A549 (cell line): ENCODE data around the gene MATN4.

Experiments
- BHLHE40 ChIP-seq: IDR thresholded peaks from 2 replicates; pipeline ENCODE4 v1.6.1; 2012; ENCODE audit warnings: low read depth, low read length, inconsistent platforms
- CEBPB ChIP-seq, 2 experiments: fragments of >200 bp in 1 of 2; sonication (Bioruptor Twin) in 1 of 2; formaldehyde crosslinking in 1 of 2; IDR thresholded peaks; 2 replicates each; pipeline ENCODE4 v1.6.1; 2012 to 2016
- EP300 ChIP-seq, 2 experiments: fragments of >200 bp; sonication (Bioruptor Twin); formaldehyde crosslinking; IDR thresholded peaks; 2 replicates in 1 of 2; 3 replicates in 1 of 2; pipeline ENCODE4 v1.6.1; 2016 to 2017
- MYC ChIP-seq: IDR thresholded peaks from 2 replicates; pipeline ENCODE4 v1.6.1; 2012; ENCODE audit warnings: mild to moderate bottlenecking, inconsistent platforms, low read length, improper control_type of control experiment, borderline replicate concordance
- POLR2A ChIP-seq: IDR thresholded peaks from 2 replicates; pipeline ENCODE4 v1.6.1; 2012; ENCODE audit warnings: mild to moderate bottlenecking, low read length
- RNF2 ChIP-seq: fragments of 200-600 bp; sonication (generic); IDR thresholded peaks from 2 replicates; pipeline ENCODE4 v1.6.1; 2016; ENCODE audit warnings: low read depth, mild to moderate bottlenecking, antibody characterized with exemption, moderate library complexity, borderline replicate concordance
- ZSCAN20 ChIP-seq: fragments of 250-450 bp; sonication (Bioruptor Pico); IDR thresholded peaks from 2 replicates; pipeline ENCODE4 v1.8.0; 2022; ENCODE audit warnings: mild to moderate bottlenecking, moderate library complexity
- TF ChIP-seq, protein P1 (sequence below): fragments of >200 bp; sonication (Bioruptor Twin); formaldehyde crosslinking; IDR thresholded peaks from 3 replicates; pipeline ENCODE4 v1.5.1; 2016
- TF ChIP-seq, protein P2 (sequence below): IDR thresholded peaks from 2 replicates; pipeline ENCODE4 v1.6.1; 2012

DNA sequence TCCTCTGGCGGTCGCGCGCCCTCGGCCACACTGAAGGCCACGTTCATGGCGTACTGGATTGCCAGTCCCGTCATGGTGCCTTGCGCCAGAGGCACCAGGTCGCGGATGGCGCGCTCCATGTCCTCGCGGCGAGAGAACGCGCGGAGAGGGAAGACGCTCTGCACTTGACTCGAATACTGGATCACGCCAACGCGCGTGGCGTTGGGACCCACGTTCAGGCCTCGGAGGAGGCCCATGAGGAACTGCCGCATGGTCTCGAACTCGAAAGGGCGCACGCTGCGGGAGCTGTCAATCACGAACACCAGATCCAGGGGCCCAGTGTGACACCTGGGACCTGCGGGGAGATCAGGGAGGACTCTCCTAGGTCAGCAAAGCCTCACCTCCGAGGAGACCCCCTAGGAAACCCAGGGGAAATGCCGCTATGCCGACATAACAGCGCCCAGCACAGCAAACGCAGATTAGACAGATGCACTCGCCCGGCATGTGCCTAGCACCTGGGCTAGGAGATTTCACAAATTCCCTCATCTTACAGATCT is 3.6 kb downstream of the MATN4 start:
- TF ChIP-seq POLR2A = no peak
- TF ChIP-seq BHLHE40 = no peak
- TF ChIP-seq, protein P1, sequence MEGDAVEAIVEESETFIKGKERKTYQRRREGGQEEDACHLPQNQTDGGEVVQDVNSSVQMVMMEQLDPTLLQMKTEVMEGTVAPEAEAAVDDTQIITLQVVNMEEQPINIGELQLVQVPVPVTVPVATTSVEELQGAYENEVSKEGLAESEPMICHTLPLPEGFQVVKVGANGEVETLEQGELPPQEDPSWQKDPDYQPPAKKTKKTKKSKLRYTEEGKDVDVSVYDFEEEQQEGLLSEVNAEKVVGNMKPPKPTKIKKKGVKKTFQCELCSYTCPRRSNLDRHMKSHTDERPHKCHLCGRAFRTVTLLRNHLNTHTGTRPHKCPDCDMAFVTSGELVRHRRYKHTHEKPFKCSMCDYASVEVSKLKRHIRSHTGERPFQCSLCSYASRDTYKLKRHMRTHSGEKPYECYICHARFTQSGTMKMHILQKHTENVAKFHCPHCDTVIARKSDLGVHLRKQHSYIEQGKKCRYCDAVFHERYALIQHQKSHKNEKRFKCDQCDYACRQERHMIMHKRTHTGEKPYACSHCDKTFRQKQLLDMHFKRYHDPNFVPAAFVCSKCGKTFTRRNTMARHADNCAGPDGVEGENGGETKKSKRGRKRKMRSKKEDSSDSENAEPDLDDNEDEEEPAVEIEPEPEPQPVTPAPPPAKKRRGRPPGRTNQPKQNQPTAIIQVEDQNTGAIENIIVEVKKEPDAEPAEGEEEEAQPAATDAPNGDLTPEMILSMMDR = no peak
- TF ChIP-seq CEBPB (IDR thresholded peaks at IDR 0.05) = no peak
- TF ChIP-seq RNF2 = no peak
- no peak for TF ChIP-seq EP300 (IDR thresholded peaks at IDR 0.05)
- TF ChIP-seq, protein P2, sequence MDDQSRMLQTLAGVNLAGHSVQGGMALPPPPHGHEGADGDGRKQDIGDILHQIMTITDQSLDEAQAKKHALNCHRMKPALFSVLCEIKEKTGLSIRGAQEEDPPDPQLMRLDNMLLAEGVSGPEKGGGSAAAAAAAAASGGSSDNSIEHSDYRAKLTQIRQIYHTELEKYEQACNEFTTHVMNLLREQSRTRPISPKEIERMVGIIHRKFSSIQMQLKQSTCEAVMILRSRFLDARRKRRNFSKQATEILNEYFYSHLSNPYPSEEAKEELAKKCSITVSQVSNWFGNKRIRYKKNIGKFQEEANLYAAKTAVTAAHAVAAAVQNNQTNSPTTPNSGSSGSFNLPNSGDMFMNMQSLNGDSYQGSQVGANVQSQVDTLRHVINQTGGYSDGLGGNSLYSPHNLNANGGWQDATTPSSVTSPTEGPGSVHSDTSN = no peak
- TF ChIP-seq ZSCAN20 (CRISPR knock-in tag) = no peak
- TF ChIP-seq MYC = no peak
